ENCODE measurements around the gene ARIH1.
"Not testable (repeated sequence)": the region's sequence is repeated elsewhere in the genome, so short reads cannot be mapped to it uniquely, and the experiment has no call there.

Gene ARIH1

DNA sequence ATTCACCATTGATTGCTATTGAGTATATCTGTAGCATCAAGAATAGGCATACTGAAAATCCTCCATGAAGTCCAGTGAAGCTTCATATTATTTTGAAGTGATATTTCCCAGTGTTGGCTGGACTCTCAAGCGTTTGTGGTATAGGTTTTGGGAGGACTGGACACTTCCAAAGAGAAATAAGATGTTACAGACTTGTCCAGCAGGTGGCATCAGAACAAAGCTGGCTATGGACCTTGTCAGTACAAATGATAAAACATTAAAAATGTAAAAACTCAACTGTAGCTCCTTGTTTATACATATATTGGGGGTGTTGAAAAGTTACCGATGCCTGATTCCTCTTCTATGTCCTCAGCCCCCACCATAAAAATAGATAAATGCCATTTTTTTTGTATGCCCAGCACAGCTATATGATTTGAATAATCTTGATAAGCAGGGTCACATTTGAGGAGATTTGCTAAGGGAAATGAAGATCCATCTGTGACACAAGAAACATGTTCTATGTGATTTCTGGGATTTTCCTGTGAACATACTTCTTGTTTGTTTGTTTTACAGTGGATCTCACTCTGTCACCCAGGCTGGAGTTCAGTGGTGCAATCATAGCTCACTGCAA lies 125.8 kb downstream of the ARIH1 start:
- DNase-seq (ENCODE audit: low read depth in 2 of 2) = peak; percentile 9 to 14

DNA sequence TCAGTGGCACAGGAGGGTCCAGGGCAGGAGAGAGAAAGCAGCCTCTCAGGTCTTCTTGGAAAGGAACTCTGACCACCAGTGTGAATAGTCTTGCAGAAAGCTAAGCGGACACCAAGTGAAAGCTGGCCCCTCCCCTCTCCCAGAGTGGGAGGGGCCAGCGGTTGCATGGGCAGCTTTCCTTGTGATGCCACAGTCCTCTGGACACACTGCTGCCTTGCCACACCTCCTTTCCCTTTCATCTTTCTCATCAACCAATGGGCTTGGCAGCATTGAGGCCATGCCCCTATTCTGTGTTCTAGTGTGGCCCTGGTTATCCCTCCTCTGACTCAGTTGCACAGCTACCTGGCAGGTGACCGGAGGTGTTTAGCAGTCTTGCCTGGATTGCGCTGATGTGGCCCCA lies 130.7 kb downstream of the ARIH1 start:
- DNase-seq (ENCODE audit: low read depth in 2 of 2) = no peak

DNA sequence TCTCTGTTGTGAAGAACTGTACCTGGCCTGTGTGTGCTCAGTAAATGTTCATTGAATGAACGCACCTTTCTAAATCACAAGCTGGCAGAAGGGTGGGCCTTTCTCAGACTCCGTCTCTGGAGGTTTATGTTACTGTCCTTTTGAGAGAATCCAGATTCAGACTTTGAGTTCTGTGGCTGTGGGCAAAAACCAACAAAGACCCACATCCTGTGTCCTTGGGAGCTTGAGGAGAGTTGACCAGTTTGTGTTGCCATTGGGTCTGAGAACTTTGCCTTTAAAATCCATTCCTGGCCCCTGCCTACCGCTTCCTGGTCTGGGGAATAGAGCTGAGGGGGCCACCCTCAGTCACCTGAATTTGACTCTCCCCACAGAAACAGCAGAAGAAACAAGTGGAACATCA lies 134.0 kb downstream of the ARIH1 start:
- DNase-seq (ENCODE audit: low read depth in 2 of 2) = not testable (repeated sequence)

DNA sequence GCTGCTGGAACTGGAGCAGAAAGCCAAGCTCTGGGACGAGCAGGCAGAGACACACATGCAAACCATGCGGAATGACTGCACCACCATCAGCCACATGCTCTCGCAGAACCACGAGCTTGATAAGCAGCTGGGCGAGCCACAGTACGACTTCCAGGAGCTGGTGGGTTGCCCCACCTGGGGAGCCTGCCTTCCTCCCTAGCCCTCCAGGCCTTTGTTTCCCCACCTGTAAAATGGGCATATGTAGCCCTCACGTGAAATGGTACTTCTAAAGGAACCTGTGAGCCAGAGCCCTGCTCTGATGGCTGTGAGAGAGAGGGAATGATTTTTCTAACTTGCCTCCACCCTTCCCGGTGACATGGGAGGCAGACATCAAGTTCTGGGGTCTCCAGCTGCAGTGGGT lies 135.7 kb downstream of the ARIH1 start:
- no peak for DNase-seq (ENCODE audit: low read depth in 2 of 2)

DNA sequence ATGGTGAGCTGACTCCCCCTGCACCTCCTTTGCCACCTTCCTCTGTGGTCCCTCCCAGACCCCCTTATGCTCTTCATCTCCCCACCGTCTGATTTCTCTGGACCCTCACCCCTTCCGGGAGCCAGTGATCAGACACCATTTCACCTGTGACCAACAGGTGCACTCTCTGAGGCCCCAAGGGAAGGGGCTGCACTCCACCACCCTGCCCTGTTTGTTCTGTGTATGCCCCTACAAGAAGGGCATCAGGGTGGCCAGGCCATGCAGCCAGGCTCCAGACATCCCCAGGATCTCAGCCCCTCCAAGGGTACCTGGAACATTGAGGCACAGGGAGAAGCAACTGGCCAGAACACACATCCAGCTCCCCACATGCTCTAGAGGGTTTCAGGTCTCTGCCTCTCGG lies 138.2 kb downstream of the ARIH1 start:
- DNase-seq (ENCODE audit: low read depth in 2 of 2) = not testable (repeated sequence)

DNA sequence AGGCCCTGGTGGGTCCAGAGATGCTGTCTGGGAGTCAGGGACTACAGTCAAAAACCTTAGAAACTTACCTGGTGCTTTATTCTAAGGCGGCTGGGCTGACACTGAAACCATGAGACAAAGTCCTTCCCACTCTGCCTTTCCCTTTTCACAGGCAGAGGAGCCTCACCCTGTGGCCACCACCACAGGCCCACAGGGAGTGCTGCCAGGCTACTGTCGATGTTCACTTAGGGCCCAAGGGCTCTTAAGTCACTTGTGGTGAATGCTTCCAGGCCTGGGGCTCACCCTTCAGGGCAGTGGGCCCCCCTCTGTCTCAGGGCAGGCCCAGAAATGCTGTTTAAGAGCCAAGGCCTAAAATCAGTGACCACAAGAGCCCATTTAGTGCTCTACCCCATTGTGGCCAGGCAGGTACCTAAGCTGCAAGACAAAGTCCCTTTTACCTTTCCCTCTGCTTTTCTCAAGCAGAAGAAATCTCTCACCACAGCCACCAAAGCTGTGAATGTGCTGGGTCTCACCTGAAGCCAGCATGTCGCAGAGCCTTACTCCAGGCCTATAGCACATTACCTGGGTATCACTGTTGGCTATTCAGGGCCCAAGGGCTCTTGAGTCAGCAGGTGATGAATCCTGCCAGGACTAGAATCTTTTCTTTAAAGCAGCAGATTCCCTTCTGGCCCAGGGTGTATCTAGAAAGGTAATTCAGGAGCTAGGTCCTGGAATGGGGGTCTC lies 140.8 kb downstream of the ARIH1 start:
- no peak for DNase-seq (ENCODE audit: low read depth in 2 of 2)

DNA sequence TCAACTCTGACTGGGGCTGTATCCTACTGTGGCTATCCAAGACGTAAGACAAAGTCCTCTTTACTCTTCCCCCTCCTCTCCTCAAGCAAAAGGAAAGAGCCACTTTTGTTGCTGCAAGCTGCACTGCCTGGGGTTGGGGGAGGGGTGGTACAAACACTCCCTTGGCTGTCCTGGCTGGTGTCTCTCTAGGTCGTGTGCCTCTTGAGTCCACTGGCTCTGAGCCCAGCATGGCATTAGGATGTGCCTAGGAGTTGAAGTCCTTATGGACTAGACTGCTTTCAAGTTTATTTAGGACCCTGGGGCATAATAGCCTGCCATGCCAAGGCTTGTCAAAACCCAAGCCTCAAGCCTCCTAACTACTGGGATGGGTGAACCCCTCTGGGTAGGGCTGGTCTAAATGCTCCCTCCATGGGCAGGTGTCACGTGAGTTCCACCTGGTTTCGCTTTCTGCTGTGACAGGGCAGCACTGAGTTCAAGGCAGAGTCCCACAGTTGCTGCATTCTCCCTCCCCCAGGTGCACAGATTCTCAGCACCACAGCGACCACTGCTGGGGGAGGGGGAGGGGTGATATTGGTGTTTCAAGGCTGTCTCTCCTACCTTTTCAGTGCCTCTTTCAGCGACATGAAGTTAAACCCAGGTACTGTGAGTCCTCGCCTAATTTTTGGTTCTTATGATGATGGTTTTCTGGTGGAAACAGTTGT lies 141.6 kb downstream of the ARIH1 start:
- DNase-seq (ENCODE audit: low read depth in 2 of 2) = not testable (repeated sequence)

DNA sequence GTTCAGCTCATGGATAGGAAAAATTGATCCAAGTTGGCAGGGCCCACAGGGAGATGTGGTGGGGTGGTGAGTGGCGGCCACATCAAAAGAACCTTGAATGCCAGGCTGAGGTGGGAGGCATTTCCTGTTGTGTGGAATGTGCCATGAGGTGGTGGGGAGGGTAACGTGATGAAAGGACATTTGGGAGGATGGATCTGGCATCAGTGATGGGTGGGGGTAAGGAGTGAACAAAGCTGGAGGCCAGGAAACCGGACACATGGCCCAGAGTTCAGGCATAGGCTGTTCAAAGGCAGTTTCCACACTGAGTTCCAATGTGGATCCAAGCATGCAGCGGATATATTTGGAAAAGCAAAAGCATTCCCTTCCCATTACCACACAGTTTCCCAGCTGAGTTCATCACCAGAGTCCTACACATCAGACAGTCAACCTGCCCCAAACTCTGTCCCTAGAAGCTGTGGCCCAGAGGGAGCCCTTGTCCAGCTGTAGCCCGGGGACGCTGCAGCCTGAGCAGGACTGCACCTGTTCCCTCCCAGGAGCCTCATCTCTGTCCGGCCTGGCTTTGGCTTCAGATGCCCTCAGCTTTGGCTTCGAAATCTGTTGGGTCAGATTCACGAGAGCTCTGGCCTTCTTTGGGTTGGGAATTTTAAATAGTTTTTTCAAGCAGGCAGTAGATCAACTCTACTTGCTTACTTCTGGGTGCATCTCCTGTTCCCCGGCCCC lies 142.5 kb downstream of the ARIH1 start:
- DNase-seq (ENCODE audit: low read depth in 2 of 2) = no peak

DNA sequence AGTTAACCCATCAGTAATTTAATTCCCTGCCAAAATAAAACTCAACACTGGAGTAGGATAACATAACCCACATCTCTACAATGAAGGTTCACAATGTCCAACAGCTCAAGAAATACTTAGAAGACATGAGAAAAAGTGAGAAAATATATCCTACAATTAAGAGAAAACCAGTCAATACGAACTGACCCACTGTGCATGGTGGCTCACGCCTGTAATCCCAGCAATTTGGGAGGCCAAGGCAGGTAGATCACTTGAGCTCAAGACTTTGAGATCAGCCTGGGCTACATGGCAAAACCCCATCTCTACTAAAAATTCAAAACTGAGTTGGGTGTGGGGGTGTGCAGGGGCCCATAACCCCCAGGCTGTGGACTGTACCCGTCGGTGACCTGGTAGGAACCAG lies 149.7 kb downstream of the ARIH1 start:
- not testable (repeated sequence) for DNase-seq (ENCODE audit: low read depth in 2 of 2)

DNA sequence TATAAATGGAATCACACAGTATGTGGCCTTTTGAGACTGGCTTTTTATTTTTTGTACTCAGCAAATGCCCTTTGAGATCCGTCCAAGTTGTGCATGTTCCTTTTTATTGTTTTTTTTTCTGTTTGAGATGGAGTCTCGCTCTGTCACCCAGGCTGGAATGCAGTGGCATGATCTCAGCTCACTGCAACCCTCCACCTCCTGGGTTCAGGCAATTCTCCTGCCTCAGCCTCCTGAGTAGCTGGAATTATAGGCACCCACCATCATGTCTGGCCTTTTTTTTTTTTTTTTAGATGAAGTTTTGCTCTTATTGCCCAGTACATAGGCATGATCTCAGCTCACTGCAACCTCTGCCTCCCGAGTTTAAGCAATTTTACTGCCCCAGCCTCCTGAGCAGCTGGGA lies 152.0 kb downstream of the ARIH1 start:
- DNase-seq (ENCODE audit: low read depth in 2 of 2) = not testable (repeated sequence)

DNA sequence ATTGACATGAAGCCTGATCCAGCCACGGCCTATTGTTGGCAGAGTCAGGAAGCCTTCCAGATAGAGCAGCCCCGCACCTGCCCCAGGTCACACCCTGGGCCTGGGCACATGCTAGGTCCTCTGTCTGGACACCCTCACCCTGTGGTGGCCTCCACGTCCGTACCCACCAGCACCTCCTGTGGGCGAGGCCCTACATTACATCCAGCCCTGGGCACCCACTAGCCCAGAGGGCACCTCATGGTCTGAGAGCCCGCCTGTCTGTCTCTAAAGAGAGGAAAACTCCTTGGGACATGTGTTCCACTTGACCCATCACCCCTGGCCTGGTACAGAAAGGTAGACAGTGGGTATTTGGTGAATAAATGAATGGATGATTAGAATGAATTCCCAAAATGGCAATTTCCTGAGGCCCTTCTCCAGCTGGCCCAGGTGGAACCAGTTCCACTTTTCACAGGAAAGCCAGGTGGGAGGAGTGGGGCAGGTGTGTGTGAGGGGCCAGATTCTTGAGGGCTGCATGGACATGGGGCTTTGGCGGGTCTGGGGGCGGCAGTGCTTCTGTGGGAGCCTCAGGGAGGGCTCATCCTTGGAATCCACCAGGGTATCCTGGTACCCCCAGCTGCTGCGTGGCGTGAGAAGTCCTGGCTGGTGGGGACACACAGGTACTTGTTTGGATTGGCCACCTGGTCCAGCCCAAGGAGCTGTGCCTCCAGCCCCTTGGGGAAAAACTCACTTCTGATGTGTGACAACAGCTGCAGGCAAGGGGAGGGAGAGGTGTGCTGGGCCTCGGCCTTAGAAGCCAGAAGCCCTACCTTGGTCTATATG lies 154.3 kb downstream of the ARIH1 start:
- not testable (repeated sequence) for DNase-seq (ENCODE audit: low read depth in 2 of 2)

DNA sequence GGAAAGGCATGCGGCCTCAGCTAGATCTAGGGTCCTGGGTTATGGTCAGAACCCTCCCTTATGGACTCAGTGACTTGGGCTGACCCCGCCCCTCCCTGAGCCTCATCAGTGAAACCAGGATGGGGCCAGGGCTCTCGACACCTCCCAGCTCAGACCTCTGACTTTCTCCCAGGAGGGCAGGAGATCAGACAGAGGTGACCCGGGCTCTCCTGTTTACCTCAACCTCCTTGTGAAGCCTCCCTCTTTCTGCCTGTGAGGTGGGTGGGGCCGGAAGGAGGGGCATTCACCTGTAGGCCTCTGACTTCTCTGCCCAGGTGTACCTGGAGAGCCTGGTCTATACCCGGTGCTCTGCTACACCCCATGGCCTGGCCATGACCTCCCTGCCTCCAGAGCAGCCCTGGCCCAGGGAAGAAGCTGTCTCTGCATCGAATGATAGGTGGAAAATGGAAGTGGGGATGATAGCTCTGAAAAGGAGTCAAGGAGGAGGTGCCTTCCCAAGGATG lies 155.0 kb downstream of the ARIH1 start:
- not testable (repeated sequence) for DNase-seq (ENCODE audit: low read depth in 2 of 2)

DNA sequence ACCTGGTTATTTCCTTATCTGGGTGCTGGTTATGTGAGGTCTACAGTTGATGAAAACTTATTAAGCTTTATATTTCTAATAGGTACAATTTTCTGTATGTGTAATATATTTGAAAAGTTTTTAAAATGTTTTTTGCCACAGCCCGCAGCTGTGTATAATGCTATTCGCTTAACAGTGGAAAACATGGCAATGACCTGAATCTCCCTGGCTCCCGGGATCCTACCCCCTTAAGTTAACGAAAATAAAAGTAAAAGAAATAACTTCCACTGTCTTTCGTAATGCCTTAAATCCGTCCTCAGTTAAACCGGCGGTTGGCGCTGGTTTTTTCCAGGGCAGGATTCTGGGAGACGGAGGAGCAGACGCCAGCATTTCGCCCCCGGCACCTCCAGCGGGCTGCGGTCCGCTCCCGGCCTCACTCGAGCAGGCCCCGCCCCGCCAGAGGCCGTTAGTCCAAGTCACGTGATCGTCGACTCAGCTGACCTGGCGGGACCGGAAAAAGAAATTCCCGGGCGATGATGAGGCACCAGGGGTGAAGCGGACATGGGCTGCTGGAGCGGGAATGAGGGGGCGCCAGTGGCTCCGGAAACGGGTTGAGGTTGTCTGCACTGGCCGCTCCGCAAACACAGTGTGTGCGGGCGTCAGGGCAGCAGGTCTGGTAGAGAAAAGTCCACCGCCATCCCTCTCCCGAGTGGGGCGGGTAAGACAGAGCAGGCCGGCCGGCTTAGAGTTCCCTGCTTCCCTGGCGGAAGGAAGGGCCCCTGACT lies 162.6 kb downstream of the ARIH1 start:
- peak; percentile 47 to 50 for DNase-seq (ENCODE audit: low read depth in 2 of 2)

DNA sequence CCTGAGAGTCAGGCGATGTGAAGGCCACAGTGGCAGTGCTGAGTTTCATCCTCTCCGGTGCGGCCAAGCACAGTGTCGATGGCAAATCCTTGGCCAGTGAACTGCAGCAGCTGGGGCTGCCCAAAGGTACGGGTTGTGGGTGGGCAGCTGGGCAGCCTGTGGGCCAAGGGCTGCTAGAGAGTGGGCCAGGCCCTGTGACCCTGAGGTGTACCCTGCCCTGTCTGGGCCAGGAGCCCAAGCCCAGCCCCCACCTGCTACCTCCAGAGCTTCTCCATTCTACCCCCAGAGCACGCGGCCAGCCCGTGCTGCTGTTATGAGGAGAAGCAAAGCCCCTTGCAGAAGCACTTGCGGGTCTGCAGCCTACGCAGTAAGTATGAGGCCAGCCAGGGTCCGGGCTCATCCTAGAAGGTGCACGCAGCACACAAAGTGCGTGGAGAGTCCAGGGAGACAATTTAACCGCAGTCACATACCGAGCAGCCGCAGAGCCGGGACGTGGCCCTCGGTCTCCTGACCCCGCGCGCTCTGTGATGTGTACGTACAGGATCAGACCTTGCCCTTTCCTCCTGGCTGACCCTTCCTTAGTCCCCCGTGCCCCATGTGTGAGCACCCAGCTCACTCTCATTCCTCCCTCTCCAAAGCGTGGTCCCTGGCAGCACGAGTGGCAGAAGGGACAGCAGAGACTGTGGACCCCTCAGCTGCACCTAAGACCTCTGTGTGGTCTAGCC lies 165.8 kb downstream of the ARIH1 start:
- not testable (repeated sequence) for DNase-seq (ENCODE audit: low read depth in 2 of 2)

DNA sequence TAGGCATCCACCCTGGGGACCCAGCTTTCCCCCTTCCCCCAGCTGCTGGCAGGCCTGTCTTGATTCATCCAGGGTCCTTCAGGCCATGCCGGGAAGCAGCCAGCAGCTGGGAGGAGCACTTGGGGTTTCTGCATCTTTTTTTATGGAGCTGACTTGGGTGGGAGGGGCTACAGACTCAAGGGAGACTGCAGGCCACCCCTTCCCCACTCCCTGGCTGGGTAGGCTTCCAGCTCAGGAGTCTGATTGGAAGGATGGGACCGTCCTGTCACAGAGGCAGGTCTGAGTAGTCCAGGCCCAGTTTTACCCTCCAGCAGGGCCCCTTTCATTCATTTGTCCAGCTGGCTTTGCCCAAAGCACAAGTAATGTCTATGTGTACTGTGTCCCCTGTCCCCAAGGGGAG lies 168.1 kb downstream of the ARIH1 start:
- not testable (repeated sequence) for DNase-seq (ENCODE audit: low read depth in 2 of 2)

DNA sequence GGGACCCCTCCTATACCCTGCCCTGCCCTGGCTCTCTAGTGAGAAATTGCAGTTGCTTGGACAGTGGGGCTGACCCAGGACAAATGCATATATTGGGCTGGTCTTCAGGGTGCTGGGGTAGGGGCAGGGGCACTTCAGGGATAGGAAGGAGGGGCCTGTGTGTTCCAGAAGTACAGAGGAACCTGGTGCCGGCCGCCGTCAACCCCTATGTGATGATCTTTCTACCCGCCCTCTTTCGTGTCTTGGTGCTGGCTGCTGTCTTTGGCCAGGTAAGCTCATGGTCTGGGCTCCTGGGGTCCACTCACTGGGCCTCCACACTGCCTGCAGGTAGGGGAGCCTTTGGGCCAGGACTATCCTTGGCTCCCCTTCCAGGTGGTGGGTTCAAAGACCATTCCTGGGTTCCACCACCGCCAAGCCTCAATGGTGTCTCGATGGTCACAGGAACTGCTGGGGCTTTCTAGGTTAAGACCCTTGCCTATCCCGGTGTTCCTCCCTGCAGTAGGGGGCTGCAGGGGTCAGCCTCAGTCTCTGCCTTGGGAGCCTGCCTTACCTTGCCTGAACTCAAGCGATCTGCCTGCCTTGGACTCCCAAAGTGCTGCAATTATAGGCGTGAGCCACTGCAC lies 174.6 kb downstream of the ARIH1 start:
- not testable (repeated sequence) for DNase-seq (ENCODE audit: low read depth in 2 of 2)

Measured in fibroblast of skin of left quadriceps (primary cell).